Endodermal cell (in vitro differentiated cells): ENCODE measurements around the gene CLOCK. TPM values are rescaled to one million over a fixed set of nuclear protein-coding genes. Genes with fewer than 3 reads are reported as not detected.

Source experiments
- DNase-seq: peaks from one replicate; pipeline ENCODE4 v3.0.0-alpha.2; 2017
- H3K27ac ChIP-seq: 2 replicates; pipeline ENCODE4 v1.5.1; 2013; ENCODE audit warnings: mild to moderate bottlenecking, low read depth, low read length, moderate library complexity
- H3K27me3 ChIP-seq: 2 replicates; pipeline ENCODE4 v1.6.1; 2013; ENCODE audit warnings: mild to moderate bottlenecking, low read length, moderate library complexity; ENCODE audit not compliant: insufficient read depth, control insufficient read depth, poor library complexity, severe bottlenecking
- H3K36me3 ChIP-seq: 2 replicates; pipeline ENCODE4 v1.7.0; 2013; ENCODE audit warnings: mild to moderate bottlenecking, low read length, moderate library complexity; ENCODE audit not compliant: control insufficient read depth, insufficient read depth
- H3K4me1 ChIP-seq: one replicate; pipeline ENCODE4 v1.7.0; 2013; ENCODE audit warnings: low read length; ENCODE audit not compliant: control insufficient read depth, insufficient read depth
- H3K4me3 ChIP-seq: 2 replicates; pipeline ENCODE4 v1.5.1; 2013; ENCODE audit warnings: mild to moderate bottlenecking, low read length, moderate library complexity
- H3K9ac ChIP-seq: 2 replicates; pipeline ENCODE4 v1.6.1; 2013; ENCODE audit warnings: mild to moderate bottlenecking, low read length, moderate library complexity; ENCODE audit not compliant: poor library complexity, severe bottlenecking; ENCODE audit errors: extremely low read depth
- H3K9me3 ChIP-seq: 2 replicates; pipeline ENCODE4 v1.6.1; 2013; ENCODE audit warnings: mild to moderate bottlenecking, low read length, moderate library complexity; ENCODE audit not compliant: control insufficient read depth
- H3K27ac Mint-ChIP-seq: 2 replicates; pipeline ENCODE4 v1.8.0; 2020; ENCODE audit warnings: mixed read lengths
- H3K27me3 Mint-ChIP-seq: 2 replicates; pipeline ENCODE4 v1.8.0; 2021; ENCODE audit warnings: mild to moderate bottlenecking, mixed read lengths; ENCODE audit not compliant: insufficient read depth
- H3K36me3 Mint-ChIP-seq: 2 replicates; pipeline ENCODE4 v1.8.0; 2020; ENCODE audit warnings: low read depth, mixed read lengths
- H3K4me1 Mint-ChIP-seq: 2 replicates; pipeline ENCODE4 v1.8.0; 2020; ENCODE audit warnings: mixed read lengths
- H3K4me3 Mint-ChIP-seq: 2 replicates; pipeline ENCODE4 v1.8.0; 2020; ENCODE audit warnings: mild to moderate bottlenecking, moderate library complexity, mixed read lengths
- H3K9me3 Mint-ChIP-seq: 2 replicates; pipeline ENCODE4 v1.8.0; 2020; ENCODE audit warnings: mild to moderate bottlenecking, mixed read lengths
- CTCF ChIP-seq: fragments of 200-600 bp; sonication (generic); conservative IDR thresholded peaks from 2 replicates; pipeline ENCODE4 v1.5.0; 2021; ENCODE audit warnings: antibody characterized with exemption, mild to moderate bottlenecking
- WGBS, 2 experiments: methylation state at CpG; one replicate each; pipeline versions ENCODE4 v1.1.5 to v1.1.7; 2013; ENCODE audit warnings: missing lambda C conversion rate in 2 of 2, mixed read lengths in 1 of 2; ENCODE audit not compliant: insufficient coverage in 1 of 2, insufficient read length in 1 of 2; 5-methylcytosine and 5-hydroxymethylcytosine counted together
- total RNA-seq, 2 donors: library from RNA; stranded (reverse); fragmentation: NEBNext Ultra II Directional in 1 of 2; extraction: Animal tissue kit (Norgen Biotek cat#: 25700) in 1 of 2; gene quantifications; 2 replicates in 1 of 2; 3 replicates in 1 of 2; pipeline ENCODE4 v1.2.1, GENCODE V29; 2021

The CLOCK gene
- total RNA-seq, 2 donors from 2014 or later = 22.9 to 25.1 TPM

DNA sequence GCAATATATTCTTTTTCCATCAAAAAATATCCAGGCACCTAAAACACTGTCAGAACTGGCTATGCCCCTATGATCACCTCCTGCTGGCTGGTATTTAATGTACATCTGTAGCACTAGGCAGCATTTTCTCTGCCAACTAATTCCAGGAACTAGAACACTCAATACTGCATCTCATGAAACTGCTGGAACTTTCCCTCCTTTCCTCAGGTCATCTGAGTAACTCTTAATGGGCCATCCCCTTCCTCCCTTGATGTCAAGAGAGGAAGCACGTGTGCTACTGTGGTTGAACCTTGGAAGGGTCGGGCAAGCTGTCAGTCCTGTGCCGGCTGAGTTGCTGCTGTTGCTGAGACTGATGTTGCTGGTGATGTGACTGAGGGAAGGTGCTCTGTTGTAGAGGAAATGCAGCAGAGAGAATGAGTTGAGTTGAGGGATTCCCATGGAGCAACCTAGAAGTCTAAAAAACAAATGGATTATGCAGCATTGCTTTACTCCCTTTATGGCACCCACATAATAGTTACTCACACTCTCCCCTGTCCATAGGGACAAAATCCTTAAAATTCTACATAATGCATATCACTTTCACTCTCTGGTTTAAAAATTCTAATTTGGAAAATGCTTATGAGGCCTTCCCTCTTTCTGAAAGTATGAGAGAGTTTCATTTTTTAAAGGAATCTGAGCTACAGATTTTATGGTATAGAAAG, 111.4 kb downstream of the CLOCK start:
- no peak for DNase-seq
- no peaks in the 10 kb centered on the region for H3K27me3 Mint-ChIP-seq
- WGBS, 2 experiments = 91 to 100% methylated on average over 3 of the region's 3 CpGs

DNA sequence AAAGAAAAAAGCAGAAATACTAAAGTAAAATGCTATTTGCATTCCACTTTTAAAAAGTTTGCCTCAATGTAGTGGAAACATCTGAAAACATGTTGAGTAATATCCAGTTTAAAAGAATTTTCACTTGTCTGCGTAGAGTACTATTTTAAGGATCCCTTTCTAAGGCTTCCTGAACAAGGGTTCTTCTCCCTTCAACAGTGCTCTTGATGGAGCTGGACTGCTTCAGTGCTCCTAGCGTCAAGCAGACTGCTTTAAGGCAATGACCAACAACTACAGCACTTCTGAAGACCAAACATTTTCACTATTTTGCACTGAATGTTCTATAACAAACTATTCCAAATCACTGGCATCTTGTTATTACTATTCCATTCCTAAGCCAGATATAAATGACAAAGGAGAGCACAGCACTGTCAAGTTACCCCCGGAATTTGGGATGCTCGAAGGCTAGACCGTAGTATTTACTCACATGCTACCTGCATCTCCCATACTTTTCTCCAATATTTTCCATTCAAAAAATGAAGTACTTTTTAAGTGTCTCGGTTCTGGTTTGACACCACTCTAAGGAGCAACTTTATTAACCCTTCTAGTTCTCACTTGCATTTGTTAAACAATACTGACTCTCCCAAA, 114.9 kb downstream of the CLOCK start:
- peaks cover 91% of the 10 kb centered on the region for H3K36me3 ChIP-seq
- Mint-ChIP-seq H3K4me3 (no peak overlapping the region), H3K4me1 (peaks cover 12% of the 10 kb centered on the region), H3K9me3 (no peaks in the 10 kb centered on the region), H3K36me3 (peaks cover 50% of the 10 kb centered on the region), H3K27ac (no peak overlapping the region), H3K27me3 (no peaks in the 10 kb centered on the region)
- no peak overlapping the region for H3K9ac ChIP-seq
- TF ChIP-seq CTCF = no peak
- H3K4me3 ChIP-seq = no peak overlapping the region
- no peaks in the 10 kb centered on the region for H3K4me1 ChIP-seq
- no peaks in the 10 kb centered on the region for H3K27me3 ChIP-seq
- H3K27ac ChIP-seq = no peak overlapping the region
- 84 to 89% methylated on average over 5 to 6 of the region's 6 CpGs for WGBS, 2 experiments
- no peaks in the 10 kb centered on the region for H3K9me3 ChIP-seq
- no peak for DNase-seq

More for the DNA sequence above, 111.4 kb downstream of the CLOCK start:
- TF ChIP-seq CTCF = peak; percentile 57
- Histone ChIP-seq H3K4me3 (no peak overlapping the region), H3K27ac (no peak overlapping the region), H3K4me1 (no peaks in the 10 kb centered on the region), H3K9ac (no peak overlapping the region), H3K27me3 (no peaks in the 10 kb centered on the region), H3K9me3 (no peaks in the 10 kb centered on the region), H3K36me3 (peaks cover 83% of the 10 kb centered on the region)
- Mint-ChIP-seq H3K36me3 (peaks cover 45% of the 10 kb centered on the region), H3K4me1 (peaks cover 23% of the 10 kb centered on the region), H3K27ac (no peak overlapping the region), H3K9me3 (no peaks in the 10 kb centered on the region), H3K4me3 (no peak overlapping the region)

GRCh38 chr4:55424791-55425190, 121.9 kb downstream of the CLOCK start:
- H3K36me3 Mint-ChIP-seq = peaks cover 85% of the 10 kb centered on the region

More at GRCh38 chr4:55424791-55425190, 121.9 kb downstream of the CLOCK start:
- Histone ChIP-seq H3K4me3 (no peak overlapping the region), H3K27ac (no peak overlapping the region), H3K9me3 (no peaks in the 10 kb centered on the region), H3K36me3 (peaks cover 95% of the 10 kb centered on the region), H3K4me1 (no peaks in the 10 kb centered on the region), H3K27me3 (no peaks in the 10 kb centered on the region), H3K9ac (no peak overlapping the region)
- peaks cover 3% of the 10 kb centered on the region for H3K4me1 Mint-ChIP-seq
- H3K27ac Mint-ChIP-seq = no peak overlapping the region
- H3K4me3 Mint-ChIP-seq = no peak overlapping the region
- H3K9me3 Mint-ChIP-seq = no peaks in the 10 kb centered on the region
- DNase-seq = no peak
- no peaks in the 10 kb centered on the region for H3K27me3 Mint-ChIP-seq
- no peak for TF ChIP-seq CTCF
- 86 to 100% methylated on average over 1 to 2 of the region's 3 CpGs for WGBS, 2 experiments
